Measurements from ENCODE around the gene TPP2.

Gene TPP2

DNA sequence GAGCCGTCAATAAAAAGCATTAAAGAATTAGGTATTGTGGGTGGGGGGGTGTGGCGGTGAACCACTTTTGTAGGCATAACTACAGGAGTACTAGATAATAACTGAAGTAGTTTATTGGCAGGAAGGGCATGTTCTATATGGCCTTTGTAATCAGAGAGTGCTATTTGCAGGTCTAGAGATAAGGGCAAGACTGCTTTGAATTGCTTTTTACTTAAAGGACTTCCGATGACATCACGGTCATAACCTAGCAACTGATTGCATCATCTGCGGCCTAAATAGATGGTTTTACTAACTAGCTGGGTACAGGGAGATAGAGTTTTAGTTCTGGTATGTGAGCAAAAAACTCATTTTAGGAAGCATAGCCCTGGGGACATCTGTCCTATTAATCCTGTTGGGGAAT is 73.3 kb downstream of the TPP2 start:
- Histone ChIP-seq H3K9ac (ENCODE audit: low read length in 5 of 5) (no peak overlapping the region), H3K36me3 (ENCODE audit: control insufficient read depth in 5 of 5, insufficient read depth in 5 of 5, low read length in 5 of 5) (peaks cover 43 to 82% (median 61%) of the 10 kb centered on the region in 5 donors), H3K27ac (ENCODE audit: low read depth, low read length) (no peak overlapping the region), H3K27me3 (ENCODE audit: control insufficient read depth in 5 of 5, insufficient read depth in 4 of 5, low read length in 5 of 5) (no peaks in the 10 kb centered on the region), H3K4me3 (ENCODE audit: low read depth in 1 of 5, low read length in 5 of 5) (no peak overlapping the region), H3K9me3 (ENCODE audit: control insufficient read depth in 5 of 5, low read length in 5 of 5) (peaks cover 0 to 7% (median 4%) of the 10 kb centered on the region in 5 donors), H3K4me1 (ENCODE audit: control insufficient read depth in 5 of 5, insufficient read depth in 5 of 5, low read length in 5 of 5) (no peaks in the 10 kb centered on the region)

DNA sequence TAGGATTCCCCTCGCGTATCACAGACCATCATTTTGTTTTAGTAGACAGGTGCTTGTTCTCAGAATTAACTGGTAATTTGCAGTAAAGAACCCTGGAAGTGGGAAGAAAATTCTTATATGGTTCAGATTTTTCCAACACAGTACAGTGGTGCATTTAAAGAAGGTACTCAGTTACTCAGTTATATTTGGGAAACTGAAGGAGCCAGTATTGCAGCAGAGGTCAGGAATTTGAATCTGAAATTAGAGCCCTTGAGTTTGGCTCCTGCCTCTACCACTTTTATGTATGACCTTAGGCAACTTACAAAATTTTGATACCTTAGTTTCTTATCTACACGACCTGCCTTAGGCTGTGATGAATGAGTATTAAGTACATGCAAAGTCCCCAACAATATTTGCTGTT is 78.3 kb downstream of the TPP2 start:
- H3K9ac ChIP-seq (ENCODE audit: low read length in 5 of 5), result no peak overlapping the region
- peaks cover 33 to 81% (median 63%) of the 10 kb centered on the region in 5 donors for H3K36me3 ChIP-seq (ENCODE audit: control insufficient read depth in 5 of 5, insufficient read depth in 5 of 5, low read length in 5 of 5)
- no peaks in the 10 kb centered on the region for H3K4me1 ChIP-seq (ENCODE audit: control insufficient read depth in 5 of 5, insufficient read depth in 5 of 5, low read length in 5 of 5)
- no peaks in the 10 kb centered on the region for H3K27me3 ChIP-seq (ENCODE audit: control insufficient read depth in 5 of 5, insufficient read depth in 4 of 5, low read length in 5 of 5)
- no peak overlapping the region for H3K27ac ChIP-seq (ENCODE audit: low read depth, low read length)
- H3K9me3 ChIP-seq (ENCODE audit: control insufficient read depth in 5 of 5, low read length in 5 of 5), result peaks cover 0 to 6% (median 1%) of the 10 kb centered on the region in 5 donors
- no peak overlapping the region for H3K4me3 ChIP-seq (ENCODE audit: low read depth in 1 of 5, low read length in 5 of 5)

DNA sequence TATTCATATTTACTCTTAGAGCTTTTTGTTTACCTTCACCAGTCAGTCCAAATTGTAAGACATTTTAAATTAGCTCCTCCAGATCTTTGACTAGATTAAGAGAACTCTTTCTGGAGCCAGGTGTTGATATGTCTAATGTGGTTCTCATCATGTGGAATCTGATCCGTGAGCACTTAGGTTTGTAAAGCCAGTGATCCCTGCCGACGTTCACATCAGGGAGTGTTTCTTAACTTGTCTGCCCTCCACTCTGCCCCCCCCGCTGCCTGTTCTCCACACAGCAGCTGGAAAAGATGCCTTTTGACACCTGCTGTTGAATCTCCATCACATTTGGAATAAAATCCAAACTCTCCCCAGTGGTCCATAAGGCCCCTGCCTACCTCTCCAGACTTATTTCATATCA is 80.3 kb downstream of the TPP2 start:
- H3K9ac ChIP-seq (ENCODE audit: low read length in 5 of 5), result no peak overlapping the region
- peaks cover 0 to 5% (median 3%) of the 10 kb centered on the region in 5 donors for H3K4me1 ChIP-seq (ENCODE audit: control insufficient read depth in 5 of 5, insufficient read depth in 5 of 5, low read length in 5 of 5)
- peaks cover 0 to under 1% (median 0%) of the 10 kb centered on the region in 5 donors for H3K9me3 ChIP-seq (ENCODE audit: control insufficient read depth in 5 of 5, low read length in 5 of 5)
- no peaks in the 10 kb centered on the region for H3K27me3 ChIP-seq (ENCODE audit: control insufficient read depth in 5 of 5, insufficient read depth in 4 of 5, low read length in 5 of 5)
- H3K4me3 ChIP-seq (ENCODE audit: low read depth in 1 of 5, low read length in 5 of 5), result no peak overlapping the region
- no peak overlapping the region for H3K27ac ChIP-seq (ENCODE audit: low read depth, low read length)
- peaks cover 27 to 70% (median 54%) of the 10 kb centered on the region in 5 donors for H3K36me3 ChIP-seq (ENCODE audit: control insufficient read depth in 5 of 5, insufficient read depth in 5 of 5, low read length in 5 of 5)

DNA sequence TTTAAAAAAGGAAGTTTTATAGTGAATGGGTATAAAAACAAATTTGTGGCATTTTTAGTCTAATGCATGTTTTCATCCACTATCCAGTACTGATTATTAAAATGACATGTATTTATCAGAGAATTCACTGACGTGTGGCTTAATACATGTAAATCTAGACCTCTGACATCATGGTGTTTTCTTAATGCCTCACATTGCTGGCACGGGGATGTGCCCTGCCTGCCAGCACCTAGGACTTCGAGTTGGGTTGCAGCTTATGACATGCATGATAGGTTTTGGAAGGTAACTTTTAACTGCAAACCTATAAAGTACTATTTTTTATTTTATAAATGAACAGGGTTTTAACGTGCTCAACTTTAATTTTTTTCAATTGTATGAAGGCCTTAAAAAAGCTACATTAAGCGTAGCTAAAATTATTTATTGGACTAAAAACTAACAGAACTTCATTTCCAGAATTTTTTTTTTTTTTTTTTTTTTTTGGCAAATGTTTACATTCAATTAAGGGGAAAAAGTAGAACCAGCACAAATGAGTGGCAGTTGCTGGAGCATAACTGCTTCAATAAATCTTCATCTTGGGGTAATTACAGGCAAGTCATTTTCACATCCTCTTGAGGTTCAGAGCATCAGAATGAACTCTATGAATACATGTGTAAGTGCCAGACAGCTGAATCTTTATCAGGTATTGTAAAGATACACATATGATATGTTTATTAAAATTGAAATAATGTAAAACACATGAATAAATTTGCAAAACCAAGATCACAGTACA is 81.7 kb downstream of the TPP2 start:
- Histone ChIP-seq H3K27ac (ENCODE audit: low read depth, low read length) (no peak overlapping the region), H3K9me3 (ENCODE audit: control insufficient read depth in 5 of 5, low read length in 5 of 5) (peaks cover 0 to 3% (median 0%) of the 10 kb centered on the region in 5 donors), H3K4me1 (ENCODE audit: control insufficient read depth in 5 of 5, insufficient read depth in 5 of 5, low read length in 5 of 5) (peaks cover 0 to 5% (median 3%) of the 10 kb centered on the region in 5 donors), H3K27me3 (ENCODE audit: control insufficient read depth in 5 of 5, insufficient read depth in 4 of 5, low read length in 5 of 5) (no peaks in the 10 kb centered on the region), H3K36me3 (ENCODE audit: control insufficient read depth in 5 of 5, insufficient read depth in 5 of 5, low read length in 5 of 5) (peaks cover 19 to 57% (median 47%) of the 10 kb centered on the region in 5 donors), H3K9ac (ENCODE audit: low read length in 5 of 5) (no peak overlapping the region), H3K4me3 (ENCODE audit: low read depth in 1 of 5, low read length in 5 of 5) (no peak overlapping the region)

DNA sequence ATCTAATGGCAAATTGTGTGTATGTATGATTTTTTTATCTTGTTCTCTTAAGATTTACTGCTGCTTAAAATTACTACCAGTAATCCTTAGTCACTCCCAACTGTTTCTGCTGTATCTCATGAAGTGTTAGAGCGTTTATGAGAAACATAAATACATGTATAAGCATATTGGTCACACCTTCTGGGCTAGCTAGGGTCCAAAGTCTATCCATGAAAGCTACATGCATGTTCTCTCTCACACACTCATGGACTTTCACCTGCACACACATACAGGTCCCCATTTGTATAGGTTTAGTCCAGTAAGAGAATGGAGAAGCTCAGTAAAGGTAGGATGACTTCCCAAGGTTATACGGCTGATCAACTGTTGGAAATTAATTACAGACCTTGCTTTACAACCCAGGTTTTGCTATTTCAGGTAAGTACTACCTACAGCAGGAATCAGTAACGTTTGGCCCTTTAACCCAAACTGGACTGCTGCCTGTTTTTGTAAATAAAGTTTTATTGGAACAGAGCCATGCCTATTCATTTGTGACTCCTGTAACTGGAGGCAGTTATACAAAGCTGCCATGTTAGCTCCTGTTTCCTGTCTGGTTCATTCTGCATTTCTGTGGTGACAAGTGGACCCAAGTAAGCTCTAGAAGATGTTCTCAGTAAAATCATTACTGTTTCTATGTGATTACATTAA is 82.8 kb downstream of the TPP2 start:
- peaks cover 15 to 48% (median 42%) of the 10 kb centered on the region in 5 donors for H3K36me3 ChIP-seq (ENCODE audit: control insufficient read depth in 5 of 5, insufficient read depth in 5 of 5, low read length in 5 of 5)

DNA sequence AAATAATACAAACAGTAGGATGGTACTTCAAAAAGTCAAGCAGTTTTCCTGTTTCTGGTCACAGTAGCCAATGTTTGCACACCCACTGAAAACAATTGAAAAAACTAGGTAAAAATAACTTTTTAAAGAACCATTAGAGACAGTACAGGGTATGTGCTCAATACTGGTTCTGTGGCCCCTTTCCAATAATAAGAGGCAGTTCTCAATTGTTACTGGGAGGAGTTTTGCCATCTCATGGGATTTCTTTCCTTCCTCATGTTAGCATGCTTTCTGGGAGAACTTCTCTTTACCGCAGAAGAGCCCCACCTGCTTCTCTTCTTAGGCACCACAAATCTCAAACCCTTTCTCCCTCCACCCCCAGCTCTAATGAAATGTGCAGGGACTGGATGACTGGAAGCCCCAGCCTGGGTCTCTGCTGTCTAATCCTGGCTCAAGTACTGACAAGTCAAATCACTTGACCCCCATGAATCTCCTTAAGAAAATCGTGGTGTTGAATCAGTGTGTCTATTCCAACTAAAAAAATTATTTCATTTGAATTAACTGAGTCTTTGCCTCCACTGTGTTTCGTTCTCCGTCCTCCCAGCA is 83.4 kb downstream of the TPP2 start:
- Histone ChIP-seq H3K36me3 (ENCODE audit: control insufficient read depth in 5 of 5, insufficient read depth in 5 of 5, low read length in 5 of 5) (peaks cover 15 to 42% (median 36%) of the 10 kb centered on the region in 5 donors), H3K27ac (ENCODE audit: low read depth, low read length) (no peak overlapping the region), H3K27me3 (ENCODE audit: control insufficient read depth in 5 of 5, insufficient read depth in 4 of 5, low read length in 5 of 5) (no peaks in the 10 kb centered on the region), H3K4me3 (ENCODE audit: low read depth in 1 of 5, low read length in 5 of 5) (no peak overlapping the region), H3K9ac (ENCODE audit: low read length in 5 of 5) (peak overlapping the region in 1 of 5 donors; percentile 3), H3K4me1 (ENCODE audit: control insufficient read depth in 5 of 5, insufficient read depth in 5 of 5, low read length in 5 of 5) (peaks cover 0 to 5% (median 3%) of the 10 kb centered on the region in 5 donors), H3K9me3 (ENCODE audit: control insufficient read depth in 5 of 5, low read length in 5 of 5) (peaks cover 0 to 3% (median 0%) of the 10 kb centered on the region in 5 donors)

More for the DNA sequence above, 82.8 kb downstream of the TPP2 start:
- Histone ChIP-seq H3K27me3 (ENCODE audit: control insufficient read depth in 5 of 5, insufficient read depth in 4 of 5, low read length in 5 of 5) (no peaks in the 10 kb centered on the region), H3K9ac (ENCODE audit: low read length in 5 of 5) (no peak overlapping the region), H3K4me1 (ENCODE audit: control insufficient read depth in 5 of 5, insufficient read depth in 5 of 5, low read length in 5 of 5) (peaks cover 0 to 5% (median 3%) of the 10 kb centered on the region in 5 donors), H3K4me3 (ENCODE audit: low read depth in 1 of 5, low read length in 5 of 5) (no peak overlapping the region), H3K9me3 (ENCODE audit: control insufficient read depth in 5 of 5, low read length in 5 of 5) (peaks cover 0 to 3% (median 0%) of the 10 kb centered on the region in 5 donors), H3K27ac (ENCODE audit: low read depth, low read length) (no peak overlapping the region)

DNA sequence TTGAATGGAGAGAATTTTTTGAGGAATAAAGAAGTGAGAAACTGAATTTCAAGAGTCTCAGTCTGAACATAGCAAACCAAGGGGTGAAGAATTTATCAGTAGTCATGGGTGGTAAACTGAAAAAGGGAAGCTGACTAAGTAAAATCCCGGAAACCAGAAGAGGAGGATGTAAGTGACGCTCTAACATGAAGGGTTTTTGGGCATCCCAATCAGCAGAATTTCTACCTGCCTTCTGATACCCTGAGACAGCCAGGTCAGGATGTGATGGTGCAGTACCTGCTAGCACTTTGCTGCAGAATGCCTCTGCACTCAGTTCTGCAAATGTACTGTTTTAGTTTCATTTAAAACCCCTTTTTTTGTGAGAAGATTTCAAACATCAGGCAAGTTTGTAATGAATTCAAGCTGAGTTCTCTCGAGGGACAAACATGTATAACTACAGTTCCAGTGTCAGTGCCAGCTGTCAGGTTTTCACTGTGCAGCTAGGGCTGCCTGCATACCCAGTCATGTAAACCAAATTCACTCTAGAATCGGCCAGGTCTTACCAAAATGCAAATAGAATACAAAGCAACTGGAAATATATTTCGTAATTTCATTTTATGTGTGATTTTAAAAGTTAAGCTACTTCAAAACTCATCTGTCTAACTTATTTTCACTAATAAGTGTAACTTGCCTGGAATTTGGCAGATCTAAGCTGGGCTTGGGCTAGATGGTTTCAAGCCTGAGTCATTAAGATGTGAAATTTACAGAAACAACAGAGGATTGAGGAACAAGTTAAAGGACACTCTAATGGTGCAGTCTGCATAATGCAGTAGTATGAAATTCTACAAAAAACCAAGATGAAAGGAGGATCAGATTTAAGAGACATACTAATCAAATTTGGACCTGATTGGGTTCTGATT is 84.3 kb downstream of the TPP2 start:
- H3K27ac ChIP-seq (ENCODE audit: low read depth, low read length), result no peak overlapping the region
- H3K4me1 ChIP-seq (ENCODE audit: control insufficient read depth in 5 of 5, insufficient read depth in 5 of 5, low read length in 5 of 5), result peaks cover 0 to 5% (median 3%) of the 10 kb centered on the region in 5 donors
- no peaks in the 10 kb centered on the region for H3K27me3 ChIP-seq (ENCODE audit: control insufficient read depth in 5 of 5, insufficient read depth in 4 of 5, low read length in 5 of 5)
- H3K9ac ChIP-seq (ENCODE audit: low read length in 5 of 5), result peak overlapping the region in 1 of 5 donors; percentile 3
- H3K4me3 ChIP-seq (ENCODE audit: low read depth in 1 of 5, low read length in 5 of 5), result no peak overlapping the region
- H3K9me3 ChIP-seq (ENCODE audit: control insufficient read depth in 5 of 5, low read length in 5 of 5), result peaks cover 0 to 3% (median 0%) of the 10 kb centered on the region in 5 donors
- H3K36me3 ChIP-seq (ENCODE audit: control insufficient read depth in 5 of 5, insufficient read depth in 5 of 5, low read length in 5 of 5), result peaks cover 15 to 35% (median 28%) of the 10 kb centered on the region in 5 donors

DNA sequence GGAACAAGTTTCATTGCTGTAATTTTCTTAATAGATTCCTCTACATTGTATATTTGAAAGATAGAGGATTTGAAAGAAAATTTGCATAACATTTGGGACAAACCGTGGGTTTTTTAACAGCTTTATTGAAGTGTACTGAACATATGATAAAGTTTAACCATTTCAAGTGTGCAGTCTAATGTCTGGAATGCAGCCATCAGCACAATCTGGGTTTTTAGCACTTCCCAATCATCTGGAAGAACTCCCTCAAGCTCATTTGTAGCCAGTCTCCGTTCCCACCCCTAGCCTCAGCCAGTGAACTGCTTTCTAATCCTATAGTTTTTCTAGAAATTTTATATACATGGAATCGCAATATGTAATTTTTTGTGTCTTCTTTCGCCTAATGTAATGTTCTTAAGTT is 85.4 kb downstream of the TPP2 start:
- no peak overlapping the region for H3K27ac ChIP-seq (ENCODE audit: low read depth, low read length)
- H3K9ac ChIP-seq (ENCODE audit: low read length in 5 of 5), result no peak overlapping the region
- H3K4me1 ChIP-seq (ENCODE audit: control insufficient read depth in 5 of 5, insufficient read depth in 5 of 5, low read length in 5 of 5), result peaks cover 0 to 5% (median 3%) of the 10 kb centered on the region in 5 donors
- peaks cover 12 to 25% (median 17%) of the 10 kb centered on the region in 5 donors for H3K36me3 ChIP-seq (ENCODE audit: control insufficient read depth in 5 of 5, insufficient read depth in 5 of 5, low read length in 5 of 5)
- no peak overlapping the region for H3K4me3 ChIP-seq (ENCODE audit: low read depth in 1 of 5, low read length in 5 of 5)
- H3K27me3 ChIP-seq (ENCODE audit: control insufficient read depth in 5 of 5, insufficient read depth in 4 of 5, low read length in 5 of 5), result no peaks in the 10 kb centered on the region
- peaks cover 0 to 3% (median 0%) of the 10 kb centered on the region in 5 donors for H3K9me3 ChIP-seq (ENCODE audit: control insufficient read depth in 5 of 5, low read length in 5 of 5)

DNA sequence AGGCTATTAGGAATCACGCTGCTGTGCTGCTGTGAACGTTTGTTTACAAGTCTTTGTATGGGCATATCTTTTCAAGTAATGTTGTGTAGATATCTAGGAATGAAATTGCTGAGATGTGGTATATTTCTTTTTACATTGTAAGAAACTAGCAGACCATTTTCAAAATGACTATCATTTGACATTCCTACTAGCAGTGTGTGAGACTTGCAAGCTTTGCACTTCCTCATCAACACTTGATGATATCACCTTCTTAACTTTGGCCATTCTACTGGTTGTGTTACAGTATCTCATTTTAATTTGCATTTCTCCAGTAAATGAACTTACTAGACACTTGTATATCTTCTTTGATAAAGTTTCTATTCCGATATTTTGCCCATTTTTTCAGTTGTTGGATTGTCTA is 85.9 kb downstream of the TPP2 start:
- Histone ChIP-seq H3K27ac (ENCODE audit: low read depth, low read length) (no peak overlapping the region), H3K9me3 (ENCODE audit: control insufficient read depth in 5 of 5, low read length in 5 of 5) (peaks cover 0 to 3% (median 0%) of the 10 kb centered on the region in 5 donors), H3K27me3 (ENCODE audit: control insufficient read depth in 5 of 5, insufficient read depth in 4 of 5, low read length in 5 of 5) (no peaks in the 10 kb centered on the region), H3K4me3 (ENCODE audit: low read depth in 1 of 5, low read length in 5 of 5) (no peak overlapping the region), H3K4me1 (ENCODE audit: control insufficient read depth in 5 of 5, insufficient read depth in 5 of 5, low read length in 5 of 5) (peaks cover 0 to 5% (median 3%) of the 10 kb centered on the region in 5 donors), H3K9ac (ENCODE audit: low read length in 5 of 5) (no peak overlapping the region), H3K36me3 (ENCODE audit: control insufficient read depth in 5 of 5, insufficient read depth in 5 of 5, low read length in 5 of 5) (peaks cover 9 to 20% (median 13%) of the 10 kb centered on the region in 5 donors)
